ENCODE results near the gene NPEPPS. TPM values are rescaled to one million over a fixed set of nuclear protein-coding genes. Genes with fewer than 3 reads are reported as not detected.

Gene NPEPPS
- total and polyA plus RNA-seq, 2 of the 13 experiments (the other 11 are each of a cell fraction or from before 2014, with no cell fraction given): 53.5 to 127 TPM

- peak; percentile 83 for TF ChIP-seq HNF1B (CRISPR knock-in tag; IDR thresholded peaks at IDR 0.05)
- peak; percentile 89 for TF ChIP-seq CEBPG (CRISPR knock-in tag; IDR thresholded peaks at IDR 0.05)
- TF ChIP-seq ZNF343 (CRISPR knock-in tag; IDR thresholded peaks at IDR 0.05): peak; percentile 79; the same call in 1 of the 2 replicates
- TF ChIP-seq MTF1 (CRISPR knock-in tag; IDR thresholded peaks at IDR 0.05): no peak; the same call in 1 of the 2 replicates
- no peak; the same call in 1 of the 2 replicates for TF ChIP-seq HNRNPL (IDR thresholded peaks at IDR 0.05; ENCODE audit: low read depth, low read length)
- peak; percentile 56; the same call in 1 of the 2 replicates for TF ChIP-seq ZNF558 (CRISPR knock-in tag; IDR thresholded peaks at IDR 0.05; ENCODE audit: borderline replicate concordance)
- TF ChIP-seq TGIF2 (CRISPR knock-in tag; IDR thresholded peaks at IDR 0.05): peak; percentile 92
- TF ChIP-seq PCBP2 (optimal IDR thresholded peaks at IDR 0.05; ENCODE audit: low read depth, low read length, poor library complexity, severe bottlenecking): no peak
- TF ChIP-seq RFXANK (CRISPR knock-in tag; IDR thresholded peaks at IDR 0.05): peak; percentile 96
- TF ChIP-seq ETS1 (CRISPR knock-in tag; IDR thresholded peaks at IDR 0.05): 0 out of 2 replicates have a peak, but pooled peaks have one; percentile 58
- no peak for TF ChIP-seq ZNF512 (CRISPR knock-in tag; IDR thresholded peaks at IDR 0.05)
- peak; percentile 87; the same call in 1 of the 2 replicates for TF ChIP-seq ZNF576 (CRISPR knock-in tag; IDR thresholded peaks at IDR 0.05)
- no peak; the same call in 1 of the 2 replicates for TF ChIP-seq ZC3H4 (CRISPR knock-in tag; IDR thresholded peaks at IDR 0.05; ENCODE audit: borderline replicate concordance)
- peak; percentile 81 for TF ChIP-seq ZNF33B (CRISPR knock-in tag; IDR thresholded peaks at IDR 0.05)
- peak; percentile 72; the same call in 1 of the 2 replicates for TF ChIP-seq NCOA2 (CRISPR knock-in tag; IDR thresholded peaks at IDR 0.05)
- TF ChIP-seq PHF20 (CRISPR knock-in tag; IDR thresholded peaks at IDR 0.05): peak; percentile 84
- TF ChIP-seq ARID3A (IDR thresholded peaks at IDR 0.05; ENCODE audit: low read depth, low read length): no peak
- TF ChIP-seq ZNF724P (CRISPR knock-in tag; IDR thresholded peaks at IDR 0.05; ENCODE audit: borderline replicate concordance): peak; percentile 88; the same call in 1 of the 2 replicates
- TF ChIP-seq ZNF7 (CRISPR knock-in tag; IDR thresholded peaks at IDR 0.05): no peak
- peak; percentile 50; the same call in 1 of the 2 replicates for TF ChIP-seq SP140L (CRISPR knock-in tag; IDR thresholded peaks at IDR 0.05; ENCODE audit: borderline replicate concordance)
- TF ChIP-seq PCBP1 (IDR thresholded peaks at IDR 0.05; ENCODE audit: borderline replicate concordance, low read depth, low read length): no peak; the same call in 1 of the 2 replicates
Measured at GRCh38 chr17:47649153-47649971, 118.5 kb downstream of the NPEPPS start, which contains the start of gene KPNB1 (continued).
